ENCODE measurements around the gene DPP8.
A peak's percentile ranks its signal among the peaks of the same experiment; 100 is the strongest.

Gene DPP8

GRCh38 chr15:65512189-65512588, 5.3 kb downstream of the DPP8 start:
- no peak for TF ChIP-seq CTCF (IDR thresholded peaks at IDR 0.05; ENCODE audit: control insufficient read depth, insufficient read depth, low read depth, low read length, missing control alignments)
- H3K4me3 ChIP-seq (ENCODE audit: control insufficient read depth, low read depth, low read length) = no peak overlapping the region
- DNase-seq (ENCODE audit: low read depth) = no peak

- H3K4me3 ChIP-seq (ENCODE audit: control insufficient read depth, low read depth, low read length) = no peak overlapping the region
- no peak for TF ChIP-seq CTCF (IDR thresholded peaks at IDR 0.05; ENCODE audit: control insufficient read depth, insufficient read depth, low read depth, low read length, missing control alignments)
- DNase-seq (ENCODE audit: low read depth) = no peak
Observed at GRCh38 chr15:65509321-65509720, 8.2 kb downstream of the DPP8 start.

GRCh38 chr15:65494076-65494475, 23.4 kb downstream of the DPP8 start:
- DNase-seq (ENCODE audit: low read depth) = no peak
- no peak for TF ChIP-seq CTCF (IDR thresholded peaks at IDR 0.05; ENCODE audit: control insufficient read depth, insufficient read depth, low read depth, low read length, missing control alignments)
- no peak overlapping the region for H3K4me3 ChIP-seq (ENCODE audit: control insufficient read depth, low read depth, low read length)

GRCh38 chr15:65484876-65485275, 32.6 kb downstream of the DPP8 start:
- no peak overlapping the region for H3K4me3 ChIP-seq (ENCODE audit: control insufficient read depth, low read depth, low read length)
- DNase-seq (ENCODE audit: low read depth) = no peak
- TF ChIP-seq CTCF (IDR thresholded peaks at IDR 0.05; ENCODE audit: control insufficient read depth, insufficient read depth, low read depth, low read length, missing control alignments) = no peak

GRCh38 chr15:65476903-65477302, 40.6 kb downstream of the DPP8 start:
- no peak overlapping the region for H3K4me3 ChIP-seq (ENCODE audit: control insufficient read depth, low read depth, low read length)
- peak; percentile 70 for DNase-seq (ENCODE audit: low read depth)
- no peak for TF ChIP-seq CTCF (IDR thresholded peaks at IDR 0.05; ENCODE audit: control insufficient read depth, insufficient read depth, low read depth, low read length, missing control alignments)

- no peak for DNase-seq (ENCODE audit: low read depth)
- H3K4me3 ChIP-seq (ENCODE audit: control insufficient read depth, low read depth, low read length) = no peak overlapping the region
- TF ChIP-seq CTCF (IDR thresholded peaks at IDR 0.05; ENCODE audit: control insufficient read depth, insufficient read depth, low read depth, low read length, missing control alignments) = no peak
Observed at GRCh38 chr15:65470866-65471265, 46.6 kb downstream of the DPP8 start.
